GM21381 (cell line): ENCODE data around the gene PCDHA8.
"Not testable (repeated sequence)": the region's sequence is repeated elsewhere in the genome, so short reads cannot be mapped to it uniquely, and the experiment has no call there.

Experiments used
- ATAC-seq: cut with Tn5 transposase; IDR thresholded peaks from one replicate; pipeline ENCODE4 v1.9.1; 2021; ENCODE audit warnings: mild to moderate bottlenecking, moderate library complexity; ENCODE audit not compliant: unreplicated experiment

PCDHA8 gene

GRCh38 chr5:140840978-140841962 lies at the start of gene PCDHA8:
PCDHA8 (plus strand) TSS chr5:140841187; CDS start chr5:140841322, 135 bp downstream.
- no peak for ATAC-seq

GRCh38 chr5:140794595-140795258 lies 46.3 kb upstream of the PCDHA8 start, which contains the start of gene PCDHA2:
PCDHA2 (plus strand) TSS chr5:140794852.
- ATAC-seq = no peak

- no peak for ATAC-seq
Measured at GRCh38 chr5:140795259-140795641, 45.7 kb upstream of the PCDHA8 start.

GRCh38 chr5:140796072-140796717 lies 44.8 kb upstream of the PCDHA8 start:
- not testable (repeated sequence) for ATAC-seq

- no peak for ATAC-seq
Measured at GRCh38 chr5:140796718-140797095, 44.3 kb upstream of the PCDHA8 start.

GRCh38 chr5:140800816-140801493 lies 40.0 kb upstream of the PCDHA8 start, which contains the start of gene PCDHA3:
PCDHA3 (plus strand) TSS chr5:140801057.
- no peak for ATAC-seq

GRCh38 chr5:140801494-140801841 lies 39.5 kb upstream of the PCDHA8 start:
- ATAC-seq = no peak

GRCh38 chr5:140802381-140802780 lies 38.6 kb upstream of the PCDHA8 start:
- ATAC-seq = not testable (repeated sequence)

GRCh38 chr5:140802781-140803271 lies 38.2 kb upstream of the PCDHA8 start:
- no peak for ATAC-seq

- no peak for ATAC-seq
Measured at GRCh38 chr5:140806834-140807775, 33.9 kb upstream of the PCDHA8 start, which contains the start of gene PCDHA4. PCDHA4 (plus strand) TSS chr5:140807068.

- ATAC-seq = not testable (repeated sequence)
Measured at GRCh38 chr5:140808241-140808888, 32.6 kb upstream of the PCDHA8 start.

- ATAC-seq = no peak
Measured at GRCh38 chr5:140808889-140809291, 32.1 kb upstream of the PCDHA8 start.

GRCh38 chr5:140821375-140822280 lies 19.4 kb upstream of the PCDHA8 start, which contains the start of gene PCDHA5:
PCDHA5 (plus strand) TSS chr5:140821613.
- ATAC-seq = no peak

- ATAC-seq = no peak
Measured at GRCh38 chr5:140822281-140822629, 18.7 kb upstream of the PCDHA8 start.

GRCh38 chr5:140822969-140823368 lies 18.0 kb upstream of the PCDHA8 start:
- not testable (repeated sequence) for ATAC-seq

- ATAC-seq = no peak
Measured at GRCh38 chr5:140823475-140823874, 17.5 kb upstream of the PCDHA8 start.

- no peak for ATAC-seq
Measured at GRCh38 chr5:140827704-140828361, 13.2 kb upstream of the PCDHA8 start, which contains the start of gene PCDHA6. PCDHA6 (plus strand) TSS chr5:140827960; CDS start chr5:140828092, 132 bp downstream.
